Activated naive CD8-positive, alpha-beta T cell treated with anti-CD3 and anti-CD28 coated beads, Interleukin-2, amount 10 ng/mL, durations not matched to agents 7 days and 5 days (primary cell): ENCODE measurements around the gene C2CD3. TPM values are rescaled to one million over a fixed set of nuclear protein-coding genes. Genes with fewer than 3 reads are reported as not detected.
A peak's percentile ranks its signal among the peaks of the same experiment; 100 is the strongest.

ENCODE experiments used
- ATAC-seq: fragments of 150-1000 bp; cut with Tn5 transposase; one replicate; pipeline ENCODE4 v1.10.0; 2021; ENCODE audit warnings: low read depth, moderate library complexity
- POLR2A ChIA-PET: fragments of 350-600 bp; sonication (Branson Sonifier 250); formaldehyde crosslinking; loops from one replicate; lab custom pipeline; 2021; ENCODE audit warnings: antibody characterized with exemption; lab: Charles Lee
- DNase-seq: peaks from one replicate; pipeline ENCODE4 v3.0.0; 2021
- H3K27ac Mint-ChIP-seq: one replicate; pipeline ENCODE4 v1.8.0; 2022; ENCODE audit warnings: mild to moderate bottlenecking, mixed read lengths
- H3K27me3 Mint-ChIP-seq: one replicate; pipeline ENCODE4 v1.8.0; 2022; ENCODE audit warnings: mild to moderate bottlenecking, moderate library complexity, mixed read lengths
- H3K36me3 Mint-ChIP-seq: one replicate; pipeline ENCODE4 v1.8.0; 2021; ENCODE audit warnings: mild to moderate bottlenecking, mixed read lengths
- H3K4me1 Mint-ChIP-seq: one replicate; pipeline ENCODE4 v1.8.0; 2021; ENCODE audit warnings: mixed read lengths
- H3K4me3 Mint-ChIP-seq: one replicate; pipeline ENCODE4 v1.8.0; 2022; ENCODE audit warnings: mild to moderate bottlenecking, moderate library complexity, mixed read lengths
- H3K9me3 Mint-ChIP-seq: one replicate; pipeline ENCODE4 v1.8.0; 2021; ENCODE audit warnings: mixed read lengths
- total RNA-seq, 2 experiments: library from RNA; stranded (reverse); gene quantifications; one replicate each; pipeline ENCODE4 v1.2.3, GENCODE V29; 2021

C2CD3 gene
- total RNA-seq, 2 experiments from 2014 or later, result 36.2 to 37.6 TPM

GRCh38 chr11:74013141-74013540 lies 157.7 kb downstream of the C2CD3 start:
- Mint-ChIP-seq H3K27ac (no peak overlapping the region), H3K36me3 (peaks cover 37% of the 10 kb centered on the region), H3K4me1 (peaks cover 49% of the 10 kb centered on the region), H3K4me3 (no peak overlapping the region), H3K27me3 (no peaks in the 10 kb centered on the region), H3K9me3 (no peaks in the 10 kb centered on the region)
- POLR2A ChIA-PET, result interaction anchor here (0.6 to 1.6 kb wide), 3 partner anchors 16 to 32 kb away, joined by 3 to 7 read pairs (median 4); partner anchors contain the start of gene UCP2
- ATAC-seq (no peak), DNase-seq (no peak)

DNA sequence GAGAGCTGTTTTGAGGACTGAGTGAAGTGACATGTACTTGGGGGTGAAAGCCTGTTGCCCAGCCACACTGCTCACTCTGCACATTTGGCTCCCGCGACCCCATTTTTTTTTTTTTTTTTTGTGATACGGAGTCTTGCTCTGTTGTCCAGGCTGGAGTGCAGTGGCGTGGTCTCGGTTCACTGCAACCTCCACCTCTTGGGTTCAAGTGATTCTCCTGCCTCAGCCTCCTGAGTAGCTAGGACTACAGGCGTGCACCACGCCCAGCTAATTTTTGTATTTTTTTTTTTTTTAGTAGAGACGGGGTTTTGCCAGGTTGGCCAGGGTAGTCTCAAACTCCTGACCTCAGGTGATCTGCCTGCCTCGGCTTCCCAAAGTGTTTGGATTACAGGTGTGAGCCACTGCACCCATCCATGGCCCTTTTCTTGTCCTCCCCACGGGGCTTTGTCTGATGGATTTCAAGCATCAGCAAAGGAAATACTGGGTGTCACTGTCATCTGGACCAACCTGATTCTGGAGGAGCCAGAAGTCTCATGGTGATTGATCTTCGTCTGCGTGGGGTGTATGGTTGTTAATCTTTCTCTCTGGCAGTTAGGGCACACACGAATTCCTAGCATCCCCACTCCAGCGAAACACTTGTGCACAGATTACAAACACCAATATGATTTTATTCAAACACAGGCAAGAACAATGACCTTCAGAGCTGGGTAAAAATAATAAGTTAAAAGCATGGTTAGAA lies 158.6 kb downstream of the C2CD3 start:
- ATAC-seq (no peak), DNase-seq (no peak)
- no peaks in the 10 kb centered on the region for H3K27me3 Mint-ChIP-seq
- no peaks in the 10 kb centered on the region for H3K9me3 Mint-ChIP-seq
- peaks cover 36% of the 10 kb centered on the region for H3K36me3 Mint-ChIP-seq
- peak overlapping the region; percentile 81 for H3K27ac Mint-ChIP-seq
- no peak overlapping the region for H3K4me3 Mint-ChIP-seq
- POLR2A ChIA-PET, result interaction anchor here (0.6 to 1.9 kb wide), 7 partner anchors 8 to 115 kb away, joined by 3 to 9 read pairs (median 4); partner anchors contain the start of gene UCP2
- peaks cover 49% of the 10 kb centered on the region for H3K4me1 Mint-ChIP-seq

- H3K27me3 Mint-ChIP-seq, result no peaks in the 10 kb centered on the region
- DNase-seq (no peak), ATAC-seq (peak; percentile 61)
- peak overlapping the region; percentile 2 for H3K4me3 Mint-ChIP-seq
- peaks cover 51% of the 10 kb centered on the region for H3K4me1 Mint-ChIP-seq
- H3K27ac Mint-ChIP-seq, result peak overlapping the region; percentile 81
- POLR2A ChIA-PET, result interaction anchor here (0.6 to 1.9 kb wide), 6 partner anchors 9 to 116 kb away, joined by 3 to 9 read pairs (median 4); partner anchors contain the start of gene UCP2
- H3K36me3 Mint-ChIP-seq, result peaks cover 29% of the 10 kb centered on the region
- no peaks in the 10 kb centered on the region for H3K9me3 Mint-ChIP-seq
Observed at GRCh38 chr11:74011360-74012073, 159.3 kb downstream of the C2CD3 start.

DNA sequence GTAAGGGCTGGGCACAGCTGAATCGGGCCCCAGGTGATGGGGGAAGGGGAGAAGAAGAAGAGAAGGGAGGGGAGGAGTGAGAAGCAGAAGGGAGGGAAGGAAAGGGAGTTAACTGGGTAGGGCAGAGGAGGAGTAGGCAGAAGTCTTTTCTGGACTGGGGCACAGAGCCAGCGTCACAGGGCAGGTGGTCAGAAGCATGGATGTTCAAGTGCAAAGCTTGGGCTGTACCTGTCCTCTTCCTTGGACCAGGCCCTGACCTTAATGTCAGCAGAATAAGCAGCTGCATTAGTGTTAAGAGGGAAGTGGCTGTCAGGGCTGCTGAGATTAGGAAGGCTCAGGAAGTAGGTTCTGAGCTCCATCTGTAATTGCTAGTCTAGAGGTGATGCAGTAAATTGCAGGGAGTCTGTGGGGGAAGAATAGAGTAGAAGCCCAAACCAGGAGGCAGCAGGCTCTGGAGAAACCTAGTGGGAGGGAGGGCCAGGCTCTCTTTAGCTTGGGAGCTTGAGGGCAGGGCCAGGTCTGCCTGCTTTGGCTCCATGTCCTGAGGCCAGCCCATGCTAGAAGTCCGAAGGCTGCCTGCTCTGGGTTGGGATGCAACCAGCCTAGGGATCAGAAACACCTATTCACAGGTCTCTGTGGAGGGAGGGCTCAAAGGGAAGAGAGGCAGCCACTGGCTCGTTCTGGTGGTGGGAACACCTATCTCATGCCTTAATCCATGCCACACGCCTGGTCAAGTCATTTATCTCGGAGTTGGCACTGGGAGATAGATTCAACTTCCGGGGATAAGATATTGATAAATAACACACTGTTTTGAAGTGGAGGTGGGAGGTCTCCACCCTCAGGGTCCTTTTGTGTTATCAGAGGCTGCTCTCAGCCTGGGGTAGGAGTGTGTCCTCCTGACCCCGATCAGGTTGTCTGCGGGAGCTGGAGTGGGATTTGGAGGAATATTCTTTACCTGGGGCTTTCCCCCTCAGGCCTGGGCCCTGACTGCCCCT lies 160.2 kb downstream of the C2CD3 start:
- DNase-seq (no peak), ATAC-seq (no peak)
- Mint-ChIP-seq H3K4me1 (peaks cover 49% of the 10 kb centered on the region), H3K27ac (peak overlapping the region; percentile 81), H3K9me3 (no peaks in the 10 kb centered on the region), H3K27me3 (no peaks in the 10 kb centered on the region), H3K4me3 (no peak overlapping the region), H3K36me3 (peaks cover 21% of the 10 kb centered on the region)
- POLR2A ChIA-PET, result interaction anchor here (0.6 to 1.9 kb wide), 3 partner anchors 28 to 37 kb away, joined by 3 to 9 read pairs (median 6); partner anchors contain the start of gene UCP2

- no peak overlapping the region for H3K4me3 Mint-ChIP-seq
- peak overlapping the region; percentile 0 for H3K27ac Mint-ChIP-seq
- H3K27me3 Mint-ChIP-seq, result no peaks in the 10 kb centered on the region
- POLR2A ChIA-PET, result interaction anchor here (1.3 to 3.0 kb wide), 4 partner anchors 12 to 27 kb away, joined by 4 to 22 read pairs (median 12); partner anchors contain the start of gene UCP2
- DNase-seq (no peak), ATAC-seq (no peak)
- no peaks in the 10 kb centered on the region for H3K9me3 Mint-ChIP-seq
- peaks cover 53% of the 10 kb centered on the region for H3K4me1 Mint-ChIP-seq
- H3K36me3 Mint-ChIP-seq, result peaks cover 16% of the 10 kb centered on the region
Observed at GRCh38 chr11:74009675-74010305, 161.0 kb downstream of the C2CD3 start.

- ATAC-seq, result no peak
- H3K27ac Mint-ChIP-seq, result no peak overlapping the region
- H3K4me3 Mint-ChIP-seq, result no peak overlapping the region
- POLR2A ChIA-PET, result interaction anchor here (1.7 to 3.0 kb wide), 5 partner anchors 11 to 29 kb away, joined by 4 to 22 read pairs (median 11); partner anchors contain the start of gene UCP2
- peaks cover 54% of the 10 kb centered on the region for H3K4me1 Mint-ChIP-seq
- H3K9me3 Mint-ChIP-seq, result no peaks in the 10 kb centered on the region
- no peaks in the 10 kb centered on the region for H3K27me3 Mint-ChIP-seq
- peaks cover 16% of the 10 kb centered on the region for H3K36me3 Mint-ChIP-seq
- DNase-seq, result no peak
Observed at GRCh38 chr11:74009230-74009547, 161.6 kb downstream of the C2CD3 start.

- no peaks in the 10 kb centered on the region for H3K27me3 Mint-ChIP-seq
- POLR2A ChIA-PET, result interaction anchor here (1.7 to 3.0 kb wide), 6 partner anchors 11 to 30 kb away, joined by 4 to 22 read pairs (median 8); partner anchors contain the start of gene UCP2
- ATAC-seq (no peak), DNase-seq (no peak)
- H3K36me3 Mint-ChIP-seq, result peaks cover 20% of the 10 kb centered on the region
- peaks cover 58% of the 10 kb centered on the region for H3K4me1 Mint-ChIP-seq
- H3K9me3 Mint-ChIP-seq, result no peaks in the 10 kb centered on the region
- H3K4me3 Mint-ChIP-seq, result peak within 1 kb of the TSS; percentile 34
- peak within 1 kb of the TSS; percentile 82 for H3K27ac Mint-ChIP-seq
Observed at GRCh38 chr11:74008373-74009229, 162.2 kb downstream of the C2CD3 start, which contains the start of gene UCP3. UCP3 (minus strand) TSS chr11:74009085; CDS start chr11:74007042, 2,043 bp downstream.

DNA sequence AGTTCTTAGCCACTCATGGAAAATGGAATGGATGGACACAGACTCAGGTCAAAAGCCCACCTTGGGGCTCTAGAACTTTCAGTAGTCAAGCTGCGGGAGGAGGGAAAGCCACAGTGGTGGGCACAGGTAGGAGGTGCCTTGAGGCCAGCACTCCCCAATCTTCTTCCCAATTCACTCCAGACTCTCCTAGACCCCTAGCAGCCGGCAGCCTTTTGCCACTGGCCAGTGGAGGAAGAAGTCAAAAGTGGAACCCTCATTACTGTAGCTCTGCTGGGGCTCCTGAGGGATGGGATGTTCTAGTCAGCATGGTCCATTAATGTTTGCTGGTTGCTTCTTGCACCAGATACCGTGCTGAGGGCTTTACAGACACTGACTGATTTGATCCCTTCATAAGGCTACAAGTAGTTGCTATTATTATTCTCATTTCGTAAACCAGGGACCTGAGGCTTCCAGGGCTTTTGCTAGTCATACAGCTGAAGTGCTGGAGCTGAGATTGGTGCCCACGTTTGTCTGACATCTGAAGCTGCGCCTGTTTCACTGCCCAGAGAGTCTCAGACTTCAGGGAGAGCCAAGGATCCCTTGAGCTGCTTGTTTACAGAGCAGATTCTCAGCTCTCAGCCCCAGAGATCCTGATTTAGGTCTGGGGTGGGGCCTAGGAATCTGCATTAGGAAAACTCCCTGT lies 163.0 kb downstream of the C2CD3 start:
- no peaks in the 10 kb centered on the region for H3K27me3 Mint-ChIP-seq
- H3K4me3 Mint-ChIP-seq, result no peak overlapping the region
- no peak for ATAC-seq
- peak overlapping the region; percentile 3 for H3K27ac Mint-ChIP-seq
- POLR2A ChIA-PET, result interaction anchor here (1.7 to 3.0 kb wide), 6 partner anchors 10 to 29 kb away, joined by 4 to 22 read pairs (median 8); partner anchors contain the start of gene UCP2
- peaks cover 26% of the 10 kb centered on the region for H3K36me3 Mint-ChIP-seq
- H3K9me3 Mint-ChIP-seq, result no peaks in the 10 kb centered on the region
- no peak for DNase-seq
- peaks cover 60% of the 10 kb centered on the region for H3K4me1 Mint-ChIP-seq

GRCh38 chr11:74006743-74007304 lies 164.0 kb downstream of the C2CD3 start:
- DNase-seq, result no peak
- no peak for ATAC-seq
- POLR2A ChIA-PET, result interaction anchor here (2.0 to 3.0 kb wide), 4 partner anchors 11 to 28 kb away, joined by 5 to 22 read pairs (median 13); partner anchors contain the start of gene UCP2
- H3K27me3 Mint-ChIP-seq, result no peaks in the 10 kb centered on the region
- H3K9me3 Mint-ChIP-seq, result no peaks in the 10 kb centered on the region
- peaks cover 22% of the 10 kb centered on the region for H3K36me3 Mint-ChIP-seq
- no peak overlapping the region for H3K4me3 Mint-ChIP-seq
- peaks cover 54% of the 10 kb centered on the region for H3K4me1 Mint-ChIP-seq
- peak overlapping the region; percentile 47 for H3K27ac Mint-ChIP-seq

GRCh38 chr11:74005721-74006517 lies 164.9 kb downstream of the C2CD3 start:
- Mint-ChIP-seq H3K27me3 (no peaks in the 10 kb centered on the region), H3K36me3 (peaks cover 21% of the 10 kb centered on the region), H3K27ac (peak overlapping the region; percentile 96), H3K4me1 (peaks cover 45% of the 10 kb centered on the region), H3K9me3 (no peaks in the 10 kb centered on the region), H3K4me3 (peak overlapping the region; percentile 77)
- DNase-seq (no peak), ATAC-seq (no peak)
- POLR2A ChIA-PET, result interaction anchor here (1.0 to 4.8 kb wide), 12 partner anchors 10 to 165 kb away, joined by 3 to 62 read pairs (median 8); partner anchors contain the start of genes C2CD3, PPME1 and UCP2
